Tibial nerve (tissue), 4 donors: ENCODE data around the gene DCTN5.

Experiments used
- CTCF ChIP-seq, 5 experiments: fragments of 200-600 bp in 3 of 5; fragments of 450-650 bp in 2 of 5; sonication (generic) in 3 of 5; IDR thresholded peaks; one replicate each; pipeline ENCODE4 v1.5.1; 2016 to 2019; ENCODE audit warnings: antibody characterized with exemption in 5 of 5, mild to moderate bottlenecking in 3 of 5, moderate library complexity in 2 of 5
- EP300 ChIP-seq, 2 donors: sonication (generic); formaldehyde crosslinking; IDR thresholded peaks; one replicate each; pipeline ENCODE4 v1.6.1; 2017; ENCODE audit warnings: antibody characterized with exemption in 2 of 2, mild to moderate bottlenecking in 1 of 2
- POLR2A ChIP-seq, 2 donors: fragments of 450-650 bp; IDR thresholded peaks; one replicate each; pipeline ENCODE4 v1.6.1; 2017; ENCODE audit warnings: antibody characterized with exemption in 2 of 2, mild to moderate bottlenecking in 2 of 2, moderate library complexity in 2 of 2

GRCh38 chr16:23594186-23594585, 47.1 kb upstream of the DCTN5 start:
- TF ChIP-seq CTCF (IDR thresholded peaks at IDR 0.05) (no peak), POLR2A (IDR thresholded peaks at IDR 0.05) (no peak), EP300 (IDR thresholded peaks at IDR 0.05) (no peak)
